Measurements from ENCODE around the gene UNG. TPM values are rescaled to one million over a fixed set of nuclear protein-coding genes. Genes with fewer than 3 reads are reported as not detected.

UNG gene
- polyA plus RNA-seq, 1 donor: 36.5 TPM

DNA sequence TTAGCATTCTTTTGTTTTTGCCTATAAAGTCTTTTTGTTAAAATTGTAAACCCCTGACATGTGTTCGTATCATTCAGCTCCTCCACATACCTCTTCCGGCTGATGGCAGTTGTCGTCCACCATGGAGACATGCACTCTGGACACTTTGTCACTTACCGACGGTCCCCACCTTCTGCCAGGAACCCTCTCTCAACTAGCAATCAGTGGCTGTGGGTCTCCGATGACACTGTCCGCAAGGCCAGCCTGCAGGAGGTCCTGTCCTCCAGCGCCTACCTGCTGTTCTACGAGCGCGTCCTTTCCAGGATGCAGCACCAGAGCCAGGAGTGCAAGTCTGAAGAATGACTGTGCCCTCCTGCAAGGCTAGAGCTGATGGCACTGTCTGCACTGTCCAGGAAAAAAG, 11.8 kb upstream of the UNG start:
- WGBS (ENCODE audit: insufficient coverage, low lambda C conversion rate): 80% methylated on average over 1 of the region's 11 CpGs
- Histone ChIP-seq H3K36me3 (ENCODE audit: control insufficient read depth, insufficient read depth, low read length) (peaks cover 81% of the 10 kb centered on the region), H3K9me3 (ENCODE audit: control insufficient read depth, low read depth, low read length) (no peaks in the 10 kb centered on the region), H3K27ac (ENCODE audit: low read length) (no peak overlapping the region), H3K27me3 (ENCODE audit: control insufficient read depth, insufficient read depth, low read length) (no peaks in the 10 kb centered on the region), H3K4me1 (ENCODE audit: control insufficient read depth, insufficient read depth, low read length) (peaks cover 3% of the 10 kb centered on the region), H3K4me3 (ENCODE audit: low read length) (no peak overlapping the region)
- no peak for DNase-seq

DNA sequence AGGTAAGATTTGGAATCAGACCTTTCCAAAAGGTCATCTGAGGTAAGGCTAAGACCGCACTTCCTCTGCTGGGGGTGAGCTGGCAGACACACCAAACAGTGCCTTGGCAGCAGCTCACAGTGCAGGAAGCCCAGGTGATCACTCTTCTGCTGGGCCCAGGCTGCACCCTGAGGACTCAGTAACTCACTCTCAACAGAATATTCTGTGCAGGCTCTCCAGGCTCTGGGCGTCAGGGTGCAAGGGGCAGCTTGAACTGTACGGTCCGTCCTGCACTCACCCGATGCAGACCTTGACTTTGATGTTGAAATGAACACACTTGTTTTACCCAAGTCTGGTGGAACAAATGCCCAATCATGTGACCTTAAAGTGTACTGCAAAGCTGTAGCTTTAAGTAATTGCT, 10.1 kb upstream of the UNG start:
- H3K27me3 ChIP-seq (ENCODE audit: control insufficient read depth, insufficient read depth, low read length): no peaks in the 10 kb centered on the region
- no peak overlapping the region for H3K4me3 ChIP-seq (ENCODE audit: low read length)
- no peaks in the 10 kb centered on the region for H3K9me3 ChIP-seq (ENCODE audit: control insufficient read depth, low read depth, low read length)
- no peak overlapping the region for H3K27ac ChIP-seq (ENCODE audit: low read length)
- no CpG with 5 or more reads among the region's 5 CpGs for WGBS (ENCODE audit: insufficient coverage, low lambda C conversion rate)
- peaks cover 5% of the 10 kb centered on the region for H3K4me1 ChIP-seq (ENCODE audit: control insufficient read depth, insufficient read depth, low read length)
- peaks cover 67% of the 10 kb centered on the region for H3K36me3 ChIP-seq (ENCODE audit: control insufficient read depth, insufficient read depth, low read length)
- DNase-seq: peak in 1 of 2 donors; percentile 49

DNA sequence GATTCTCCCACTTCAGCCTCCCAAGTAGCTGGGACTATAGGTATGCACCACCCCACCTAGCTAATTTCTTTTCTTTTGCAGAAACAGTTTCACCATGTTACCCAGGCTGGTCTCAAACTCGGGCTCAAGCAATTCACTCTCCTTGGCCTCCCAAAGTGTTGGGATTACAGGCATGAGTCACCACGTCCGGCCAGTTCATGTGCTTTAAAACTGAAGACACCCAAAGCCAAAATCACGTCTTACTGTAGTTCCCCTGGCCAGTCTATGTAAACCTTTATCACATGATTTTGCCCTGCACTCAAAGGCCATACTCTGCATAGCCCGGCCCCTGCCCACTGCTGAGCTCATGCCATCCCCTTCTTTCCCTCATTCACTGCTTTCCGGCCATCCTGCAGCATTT, 8.6 kb upstream of the UNG start:
- no peak overlapping the region for H3K27ac ChIP-seq (ENCODE audit: low read length)
- H3K4me3 ChIP-seq (ENCODE audit: low read length): no peak overlapping the region
- 100% methylated on average over 1 of the region's 6 CpGs for WGBS (ENCODE audit: insufficient coverage, low lambda C conversion rate)
- H3K36me3 ChIP-seq (ENCODE audit: control insufficient read depth, insufficient read depth, low read length): peaks cover 52% of the 10 kb centered on the region
- no peaks in the 10 kb centered on the region for H3K27me3 ChIP-seq (ENCODE audit: control insufficient read depth, insufficient read depth, low read length)
- no peaks in the 10 kb centered on the region for H3K9me3 ChIP-seq (ENCODE audit: control insufficient read depth, low read depth, low read length)
- DNase-seq: no peak
- H3K4me1 ChIP-seq (ENCODE audit: control insufficient read depth, insufficient read depth, low read length): peaks cover 13% of the 10 kb centered on the region

- WGBS (ENCODE audit: insufficient coverage, low lambda C conversion rate): 80% methylated on average over 1 of the region's 7 CpGs
- H3K27ac ChIP-seq (ENCODE audit: low read length): no peak overlapping the region
- no peaks in the 10 kb centered on the region for H3K27me3 ChIP-seq (ENCODE audit: control insufficient read depth, insufficient read depth, low read length)
- H3K9me3 ChIP-seq (ENCODE audit: control insufficient read depth, low read depth, low read length): no peaks in the 10 kb centered on the region
- DNase-seq: no peak
- H3K4me3 ChIP-seq (ENCODE audit: low read length): no peak overlapping the region
- peaks cover 13% of the 10 kb centered on the region for H3K4me1 ChIP-seq (ENCODE audit: control insufficient read depth, insufficient read depth, low read length)
- peaks cover 43% of the 10 kb centered on the region for H3K36me3 ChIP-seq (ENCODE audit: control insufficient read depth, insufficient read depth, low read length)
These were observed 7.7 kb upstream of the UNG start for GRCh38 chr12:109089683-109090082.

DNA sequence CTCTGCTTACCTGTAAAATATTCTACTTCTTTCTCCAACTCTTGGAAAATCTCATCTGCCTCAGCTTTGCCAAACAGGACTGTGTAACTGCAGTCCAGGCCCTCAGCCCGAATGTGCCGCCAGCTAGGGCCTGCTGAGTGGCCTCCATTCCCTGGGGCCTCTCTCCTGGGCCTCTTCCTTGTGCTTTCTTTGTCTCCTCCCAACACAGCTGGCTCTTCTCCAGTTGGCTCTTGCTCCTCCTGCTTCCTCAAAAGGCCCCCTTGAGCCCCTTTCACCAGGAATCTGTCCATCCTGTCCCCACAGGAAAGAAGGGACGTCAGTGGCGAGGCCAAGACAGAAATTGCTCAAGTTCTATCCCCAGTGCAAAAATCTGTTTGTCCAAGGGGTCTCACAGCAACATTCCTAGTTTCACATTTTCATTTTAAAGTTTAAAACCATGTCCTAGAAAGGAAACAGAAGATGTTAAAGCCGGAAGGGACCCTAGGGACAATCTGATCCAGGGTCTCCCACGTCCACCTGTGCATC, 4.8 kb upstream of the UNG start:
- 40% methylated on average over 1 of the region's 6 CpGs for WGBS (ENCODE audit: insufficient coverage, low lambda C conversion rate)
- H3K36me3 ChIP-seq (ENCODE audit: control insufficient read depth, insufficient read depth, low read length): peaks cover 21% of the 10 kb centered on the region
- H3K9me3 ChIP-seq (ENCODE audit: control insufficient read depth, low read depth, low read length): no peaks in the 10 kb centered on the region
- no peaks in the 10 kb centered on the region for H3K27me3 ChIP-seq (ENCODE audit: control insufficient read depth, insufficient read depth, low read length)
- peak overlapping the region; percentile 54 for H3K4me3 ChIP-seq (ENCODE audit: low read length)
- no peak overlapping the region for H3K27ac ChIP-seq (ENCODE audit: low read length)
- H3K4me1 ChIP-seq (ENCODE audit: control insufficient read depth, insufficient read depth, low read length): peaks cover 10% of the 10 kb centered on the region
- DNase-seq: no peak

DNA sequence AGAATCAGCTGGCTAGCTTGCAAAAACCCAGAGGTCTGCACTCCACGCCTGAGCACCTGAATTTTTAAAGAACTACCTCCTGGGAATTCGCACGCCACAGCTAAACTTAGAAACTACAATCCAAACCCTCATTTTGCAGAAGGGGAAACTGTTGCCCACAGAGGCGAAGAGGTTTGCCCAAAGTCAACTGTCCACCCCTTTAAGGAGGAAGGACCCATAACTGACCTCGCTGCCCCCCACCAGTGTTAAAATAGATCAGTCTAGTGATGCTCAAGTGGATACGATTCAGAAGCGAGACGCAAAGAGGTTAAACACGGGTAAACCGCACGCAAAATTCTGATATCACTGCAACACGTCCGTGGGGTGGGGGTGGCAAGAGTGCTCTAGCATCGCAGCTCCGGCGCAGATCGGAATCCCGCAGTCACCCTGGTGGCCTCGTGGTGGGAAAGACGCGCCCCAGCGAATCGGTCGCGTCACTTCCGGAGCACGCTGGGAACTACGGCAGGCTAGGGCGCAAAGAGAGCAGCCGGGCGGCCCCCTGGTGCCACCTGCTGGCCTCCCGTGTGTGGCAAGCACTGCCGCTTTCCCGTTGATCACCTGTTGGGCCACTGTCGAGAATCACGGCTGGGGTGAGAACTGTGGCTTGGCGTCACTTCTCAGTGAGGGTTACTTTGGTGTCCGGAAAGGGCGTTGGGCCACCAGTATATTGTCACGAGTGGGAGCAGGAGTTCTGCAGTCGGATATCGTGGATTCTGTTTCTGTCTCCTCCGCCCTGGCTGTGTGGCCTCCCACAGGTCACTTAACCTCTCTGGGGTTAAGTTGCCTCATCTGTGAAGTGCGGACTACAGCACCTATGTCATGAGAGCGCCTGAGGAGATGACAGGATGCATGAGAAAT, 4.1 kb upstream of the UNG start, which contains the start of gene ALKBH2:
TSS of gene ALKBH2 (minus strand) at position 451 of the 897 bp plus-strand sequence. CDS start 686 bp downstream, outside the sequence.
- DNase-seq: peak; percentile 93 to 94
- WGBS (ENCODE audit: insufficient coverage, low lambda C conversion rate): 60% methylated on average over 1 of the region's 45 CpGs

DNA sequence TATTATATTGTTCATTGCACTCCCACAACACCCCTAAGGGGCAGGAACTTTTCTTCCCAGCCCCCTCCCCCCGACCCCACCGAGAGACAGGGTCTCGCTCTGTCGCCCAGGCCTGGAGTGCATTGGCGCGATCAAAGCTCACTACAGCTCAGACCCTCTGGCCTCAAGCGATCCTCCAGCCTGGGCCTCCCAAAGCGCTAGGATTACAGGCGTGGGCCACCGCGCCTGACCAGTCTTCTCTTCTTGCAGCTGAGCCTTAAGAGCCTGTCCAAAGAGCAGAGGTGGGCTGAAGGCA, 310 bp upstream of the UNG start:
- Histone ChIP-seq H3K36me3 (ENCODE audit: control insufficient read depth, insufficient read depth, low read length) (peaks cover 19% of the 10 kb centered on the region), H3K4me3 (ENCODE audit: low read length) (peak overlapping the region; percentile 44), H3K27me3 (ENCODE audit: control insufficient read depth, insufficient read depth, low read length) (no peaks in the 10 kb centered on the region), H3K4me1 (ENCODE audit: control insufficient read depth, insufficient read depth, low read length) (peaks cover 15% of the 10 kb centered on the region), H3K27ac (ENCODE audit: low read length) (no peak overlapping the region), H3K9me3 (ENCODE audit: control insufficient read depth, low read depth, low read length) (no peaks in the 10 kb centered on the region)
- WGBS (ENCODE audit: insufficient coverage, low lambda C conversion rate): no CpG with 5 or more reads among the region's 11 CpGs
- no peak for DNase-seq

More for the DNA sequence above, 4.1 kb upstream of the UNG start, which contains the start of gene ALKBH2:
- Histone ChIP-seq H3K27me3 (ENCODE audit: control insufficient read depth, insufficient read depth, low read length) (no peaks in the 10 kb centered on the region), H3K27ac (ENCODE audit: low read length) (no peak within 1 kb of the TSS), H3K4me1 (ENCODE audit: control insufficient read depth, insufficient read depth, low read length) (peaks cover 10% of the 10 kb centered on the region), H3K9me3 (ENCODE audit: control insufficient read depth, low read depth, low read length) (no peaks in the 10 kb centered on the region), H3K4me3 (ENCODE audit: low read length) (peak within 1 kb of the TSS; percentile 54), H3K36me3 (ENCODE audit: control insufficient read depth, insufficient read depth, low read length) (peaks cover 17% of the 10 kb centered on the region)

DNA sequence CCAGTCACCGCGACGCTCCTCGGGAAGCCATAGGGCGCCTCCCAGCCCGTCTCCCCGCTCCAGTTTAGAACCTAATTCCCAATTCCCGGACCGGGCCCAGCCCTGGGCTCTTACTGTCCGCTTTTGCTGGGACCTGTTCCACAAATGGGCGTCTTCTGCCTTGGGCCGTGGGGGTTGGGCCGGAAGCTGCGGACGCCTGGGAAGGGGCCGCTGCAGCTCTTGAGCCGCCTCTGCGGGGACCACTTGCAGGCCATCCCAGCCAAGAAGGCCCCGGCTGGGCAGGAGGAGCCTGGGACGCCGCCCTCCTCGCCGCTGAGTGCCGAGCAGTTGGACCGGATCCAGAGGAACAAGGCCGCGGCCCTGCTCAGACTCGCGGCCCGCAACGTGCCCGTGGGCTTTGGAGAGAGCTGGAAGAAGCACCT, 797 bp downstream of the UNG start:
- no peaks in the 10 kb centered on the region for H3K27me3 ChIP-seq (ENCODE audit: control insufficient read depth, insufficient read depth, low read length)
- no peaks in the 10 kb centered on the region for H3K9me3 ChIP-seq (ENCODE audit: control insufficient read depth, low read depth, low read length)
- no peak for DNase-seq
- H3K4me1 ChIP-seq (ENCODE audit: control insufficient read depth, insufficient read depth, low read length): peaks cover 6% of the 10 kb centered on the region
- peaks cover 26% of the 10 kb centered on the region for H3K36me3 ChIP-seq (ENCODE audit: control insufficient read depth, insufficient read depth, low read length)
- peak overlapping the region; percentile 92 for H3K27ac ChIP-seq (ENCODE audit: low read length)
- no CpG with 5 or more reads among the region's 32 CpGs for WGBS (ENCODE audit: insufficient coverage, low lambda C conversion rate)
- peak overlapping the region; percentile 84 for H3K4me3 ChIP-seq (ENCODE audit: low read length)

GRCh38 chr12:109098651-109099050, 1.3 kb downstream of the UNG start:
- no CpG with 5 or more reads among the region's 8 CpGs for WGBS (ENCODE audit: insufficient coverage, low lambda C conversion rate)
- Histone ChIP-seq H3K36me3 (ENCODE audit: control insufficient read depth, insufficient read depth, low read length) (peaks cover 31% of the 10 kb centered on the region), H3K27ac (ENCODE audit: low read length) (peak overlapping the region; percentile 92), H3K4me3 (ENCODE audit: low read length) (peak overlapping the region; percentile 84), H3K27me3 (ENCODE audit: control insufficient read depth, insufficient read depth, low read length) (no peaks in the 10 kb centered on the region), H3K9me3 (ENCODE audit: control insufficient read depth, low read depth, low read length) (no peaks in the 10 kb centered on the region), H3K4me1 (ENCODE audit: control insufficient read depth, insufficient read depth, low read length) (peaks cover 6% of the 10 kb centered on the region)
- no peak for DNase-seq

DNA sequence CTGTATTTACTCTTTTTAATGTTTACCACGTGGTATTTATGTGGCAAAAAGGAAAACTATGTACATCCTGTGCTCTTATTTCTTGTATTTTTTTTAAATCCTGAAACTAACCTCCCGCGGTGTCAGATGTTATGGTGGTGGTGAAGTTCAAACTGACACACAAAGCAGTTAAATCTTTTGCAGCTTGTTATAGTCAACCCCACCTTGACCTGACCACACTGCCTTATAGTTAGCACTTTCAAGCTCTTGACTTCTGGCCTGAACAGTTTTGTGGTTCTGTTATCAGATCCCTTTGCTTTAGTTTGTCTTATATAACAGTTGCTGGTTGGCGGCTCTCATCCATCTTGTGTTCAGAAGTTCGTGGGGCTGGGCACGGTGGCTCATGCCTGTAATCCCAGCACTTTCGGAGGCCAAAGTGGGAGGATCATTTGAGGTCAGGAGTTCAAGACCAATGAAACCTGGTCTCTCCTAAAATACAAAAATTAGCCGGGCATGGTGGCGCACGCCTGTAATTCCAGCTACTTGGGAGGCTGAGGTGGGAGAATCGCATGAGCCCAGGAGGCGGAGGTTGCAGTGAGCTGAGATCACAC, 2.1 kb downstream of the UNG start:
- no peak overlapping the region for H3K27ac ChIP-seq (ENCODE audit: low read length)
- peaks cover 6% of the 10 kb centered on the region for H3K4me1 ChIP-seq (ENCODE audit: control insufficient read depth, insufficient read depth, low read length)
- no peaks in the 10 kb centered on the region for H3K9me3 ChIP-seq (ENCODE audit: control insufficient read depth, low read depth, low read length)
- WGBS (ENCODE audit: insufficient coverage, low lambda C conversion rate): 89% methylated on average over 5 of the region's 12 CpGs
- H3K36me3 ChIP-seq (ENCODE audit: control insufficient read depth, insufficient read depth, low read length): peaks cover 38% of the 10 kb centered on the region
- no peaks in the 10 kb centered on the region for H3K27me3 ChIP-seq (ENCODE audit: control insufficient read depth, insufficient read depth, low read length)
- no peak overlapping the region for H3K4me3 ChIP-seq (ENCODE audit: low read length)
- no peak for DNase-seq

All from large intestine (tissue), 3 donors.